NCI-H2196 treated with DMSO at 0.1 percent for 48 hours (cell line): ENCODE measurements around the gene TSPEAR.

ENCODE experiments used
- DNase-seq: peaks from one replicate; lab custom pipeline; 2025; ENCODE audit not compliant: unreplicated experiment; lab: John Stamatoyannopoulos, UW

TSPEAR gene

DNA sequence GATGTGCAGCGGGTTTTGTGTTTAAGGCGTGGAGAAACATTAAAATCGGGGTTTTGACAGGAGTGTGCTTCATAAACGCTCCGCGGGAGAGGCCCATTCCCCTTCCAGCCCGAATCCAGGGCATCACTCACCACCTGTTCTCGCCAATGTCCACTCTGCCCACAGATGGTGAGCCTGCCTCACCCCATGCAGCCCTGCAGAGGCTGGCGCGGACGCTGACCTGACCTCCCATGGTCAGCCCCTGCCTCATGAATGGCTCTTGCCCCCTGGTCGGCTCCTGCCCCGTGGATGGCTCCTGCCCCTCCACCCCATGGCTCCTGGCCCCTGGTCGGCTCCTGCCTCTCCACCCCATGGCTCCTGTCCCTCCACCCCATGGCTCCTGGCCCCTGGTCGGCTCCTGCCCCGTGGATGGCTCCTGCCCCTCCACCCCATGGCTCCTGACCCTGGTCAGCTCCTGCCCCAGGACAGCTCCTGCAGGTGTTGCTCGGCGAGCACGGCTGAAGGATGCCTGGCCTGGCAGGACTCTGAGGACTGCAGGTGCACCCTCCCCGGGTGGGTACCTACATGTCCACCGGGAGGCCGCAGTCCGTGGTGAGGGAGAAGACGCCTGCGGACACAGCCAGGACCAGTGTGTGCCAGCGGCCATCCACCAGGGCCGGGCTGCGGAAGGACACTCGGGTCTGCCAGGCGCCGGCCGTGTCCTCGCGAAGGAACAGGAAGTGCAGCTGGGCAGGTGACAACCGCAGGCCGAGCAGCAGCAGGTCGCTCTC, 178.1 kb downstream of the TSPEAR start:
- no peak for DNase-seq

DNA sequence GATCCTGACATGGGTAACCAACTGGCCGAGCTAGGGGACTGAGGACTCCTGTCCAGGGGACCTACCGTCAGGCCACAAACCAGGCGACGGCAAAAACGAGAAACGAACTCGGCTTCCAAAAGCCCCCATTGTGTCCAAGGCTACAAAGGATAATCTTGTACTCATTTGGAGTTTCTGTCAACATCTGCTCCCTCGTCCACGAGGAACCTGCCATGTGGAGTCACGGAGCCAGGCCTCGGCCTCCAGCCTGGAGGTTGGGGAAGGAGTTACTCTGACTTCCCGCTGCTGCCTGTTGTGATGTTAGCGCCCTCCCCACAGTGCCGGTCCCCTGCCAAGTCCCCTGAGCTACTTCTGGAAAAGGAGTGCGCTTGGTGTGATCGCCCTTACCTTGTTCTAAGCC, 178.7 kb downstream of the TSPEAR start:
- DNase-seq: no peak

DNA sequence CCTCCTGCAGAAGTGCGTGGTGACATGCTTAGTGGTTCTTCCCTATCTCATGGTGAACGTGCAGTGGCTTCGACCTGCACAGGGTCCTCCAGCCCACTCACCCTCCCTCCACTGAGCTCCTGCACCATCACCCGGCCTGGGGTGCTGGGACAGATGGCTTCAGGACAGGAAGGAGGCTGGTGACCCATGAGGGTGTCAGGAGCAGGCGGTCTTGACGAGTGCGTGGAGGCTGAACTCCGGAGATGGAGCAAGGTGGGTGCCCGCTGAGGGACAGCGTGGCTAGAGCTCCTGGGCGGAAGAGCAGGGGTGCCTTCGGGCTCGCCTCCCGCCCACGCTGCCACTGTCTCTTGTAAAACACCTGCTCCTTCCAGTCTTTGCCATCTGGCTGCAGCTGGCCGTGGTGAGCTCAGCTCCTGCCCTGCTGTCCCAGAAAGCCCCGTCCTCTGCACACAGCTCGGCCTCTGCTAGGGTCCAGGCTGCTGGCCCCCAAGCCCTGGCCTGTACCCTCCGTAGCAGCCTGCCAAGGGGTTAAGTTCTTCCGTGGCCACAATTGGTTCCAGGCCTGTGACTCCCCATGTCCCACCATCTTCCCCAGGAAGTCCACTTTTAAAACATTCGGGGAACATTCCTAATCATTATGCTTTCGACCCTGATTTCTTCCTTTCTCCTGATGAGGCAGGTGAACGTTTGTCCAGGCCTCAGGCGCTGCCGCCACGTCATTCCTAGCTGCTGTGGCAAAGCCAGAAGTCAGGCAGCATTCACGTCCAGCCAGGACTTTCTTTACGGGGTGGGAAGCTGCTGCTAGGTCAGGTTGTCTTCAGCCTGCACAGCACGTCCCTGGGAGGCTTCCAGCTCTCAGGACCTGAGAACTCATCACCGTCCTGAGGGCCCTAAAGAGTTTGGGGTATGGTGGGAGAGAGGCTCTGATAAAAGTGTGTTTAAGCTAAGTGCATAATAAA, 179.5 kb downstream of the TSPEAR start:
- DNase-seq: no peak

DNA sequence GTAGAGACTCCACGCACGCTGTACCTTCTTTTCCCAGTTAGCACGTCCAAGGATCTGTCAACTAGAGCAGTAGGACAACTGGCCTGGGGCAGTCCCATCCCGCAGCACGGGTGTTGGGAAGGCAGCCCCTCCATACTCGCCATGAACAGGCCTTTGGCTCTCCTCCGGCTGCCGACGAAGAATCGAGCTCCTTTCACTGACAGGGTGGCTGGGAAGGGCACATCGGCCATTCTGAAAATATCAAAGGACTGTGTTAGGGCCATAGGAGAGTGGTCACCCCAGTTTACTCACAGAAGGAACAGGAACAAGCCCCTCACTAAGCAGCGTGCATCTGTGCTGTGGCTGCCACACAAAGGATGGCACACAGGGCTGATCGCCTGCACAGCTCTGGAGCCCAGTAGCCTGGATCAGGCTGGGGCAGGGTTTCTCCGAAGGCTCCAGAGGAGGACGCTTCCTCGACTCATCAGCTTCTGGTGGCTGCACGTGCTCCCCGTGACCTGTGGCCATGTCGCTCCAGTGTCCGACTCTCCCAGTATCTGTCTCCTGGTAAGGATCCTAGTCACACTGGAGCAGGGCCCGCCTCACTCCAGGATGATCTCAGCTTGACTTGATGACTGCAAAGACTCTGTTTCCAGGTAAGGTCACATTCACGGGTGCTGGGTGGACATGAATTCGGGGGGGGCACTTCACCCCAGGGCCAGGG, 180.3 kb downstream of the TSPEAR start:
- DNase-seq: no peak

DNA sequence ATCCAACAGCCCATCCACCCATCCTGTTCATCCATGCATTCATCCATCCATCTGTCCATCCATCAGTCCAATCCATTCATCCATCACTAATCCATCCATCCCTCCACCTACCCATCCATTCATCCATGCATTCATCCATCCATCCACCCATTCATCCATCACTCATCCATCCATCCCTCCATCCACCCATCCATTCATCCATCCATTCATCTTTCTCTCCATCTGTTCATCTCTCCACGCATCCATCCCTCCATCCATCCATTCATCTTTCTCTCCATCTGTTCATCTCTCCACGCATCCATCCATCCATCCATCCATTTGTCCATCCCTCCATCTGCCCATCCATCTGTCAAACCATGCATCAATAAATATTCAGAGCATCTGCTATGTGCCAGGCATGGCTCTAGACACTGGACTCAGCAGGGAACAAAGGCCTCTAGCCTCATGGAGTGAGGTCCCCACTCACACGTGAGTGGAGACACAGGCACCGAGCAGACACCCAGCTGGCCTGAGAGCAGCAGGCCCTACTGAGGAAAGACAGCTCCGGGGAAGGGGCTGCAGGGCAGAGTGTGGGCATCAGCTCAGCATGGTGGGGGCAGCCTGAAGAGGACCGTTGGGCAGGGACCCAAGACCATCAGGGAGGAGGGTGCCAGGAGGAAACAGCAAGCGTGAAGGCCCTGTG, 181.0 kb downstream of the TSPEAR start:
- no peak for DNase-seq

DNA sequence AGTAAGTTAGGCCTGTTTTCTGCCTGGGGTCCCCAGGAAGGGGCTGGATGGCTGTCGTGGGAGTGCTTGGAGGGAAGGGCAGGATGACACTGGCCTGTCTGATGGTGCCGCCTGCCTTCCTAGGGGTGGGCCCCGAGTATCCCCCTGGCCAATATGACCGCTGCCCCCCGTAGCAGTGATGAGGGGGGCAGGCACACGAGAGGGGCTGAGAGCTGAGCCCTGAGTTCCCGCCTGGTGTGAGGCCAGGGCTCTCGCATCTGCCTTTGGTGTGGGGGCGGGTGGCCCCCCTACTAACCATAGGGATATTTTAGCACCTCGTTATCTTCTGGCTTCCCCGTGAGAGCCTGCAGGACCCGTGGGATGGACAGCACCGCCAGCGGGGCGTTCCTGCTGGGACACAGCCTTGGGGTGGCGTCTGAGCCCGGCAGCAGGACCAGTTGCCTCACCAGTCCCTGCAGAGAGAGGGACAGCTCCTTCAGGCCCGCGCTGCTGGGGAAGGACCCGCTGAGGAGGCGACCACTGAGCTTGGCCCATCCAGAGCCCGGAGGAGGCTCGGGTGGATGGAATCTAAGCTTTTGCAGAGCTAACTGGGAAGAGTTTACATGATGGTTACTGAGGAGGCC, 181.8 kb downstream of the TSPEAR start:
- no peak for DNase-seq

DNA sequence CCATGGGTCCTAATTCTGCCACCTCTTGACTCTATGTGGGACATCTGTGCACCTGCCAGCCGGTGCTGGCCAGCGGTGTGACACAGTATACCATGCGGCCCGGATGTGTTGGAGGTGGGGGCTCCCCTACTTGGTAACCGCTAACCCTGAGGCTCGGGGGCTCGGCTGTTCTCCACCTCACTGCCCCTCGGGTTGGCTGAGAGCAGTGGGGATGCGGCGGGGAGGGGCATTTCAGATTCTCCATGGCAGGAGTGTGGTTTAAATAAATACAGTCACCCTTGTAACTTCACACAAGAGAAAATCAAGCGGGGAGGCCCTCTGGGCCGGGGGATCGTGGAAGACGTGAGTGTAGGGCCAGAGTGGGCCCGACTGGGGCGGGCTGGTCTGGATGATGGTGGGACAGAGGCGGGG, 182.4 kb downstream of the TSPEAR start:
- DNase-seq: no peak

DNA sequence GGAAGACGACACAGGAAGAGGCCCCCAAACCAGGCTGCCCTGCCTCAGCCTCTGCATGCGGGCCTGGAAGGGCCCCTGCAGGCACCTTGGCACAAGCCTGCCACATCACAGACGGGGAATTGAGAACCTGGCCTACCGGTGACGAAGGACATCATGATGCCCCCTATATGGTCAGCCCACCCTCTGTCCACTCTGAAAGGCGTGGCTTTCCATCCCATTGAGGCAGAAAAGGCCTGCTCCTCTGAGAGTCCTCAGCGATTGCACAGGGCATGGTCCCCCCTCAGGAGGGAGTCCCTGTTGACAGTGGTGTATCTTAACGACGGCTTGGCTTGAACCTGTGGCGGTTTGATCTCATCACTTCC, 182.8 kb downstream of the TSPEAR start:
- DNase-seq: no peak

DNA sequence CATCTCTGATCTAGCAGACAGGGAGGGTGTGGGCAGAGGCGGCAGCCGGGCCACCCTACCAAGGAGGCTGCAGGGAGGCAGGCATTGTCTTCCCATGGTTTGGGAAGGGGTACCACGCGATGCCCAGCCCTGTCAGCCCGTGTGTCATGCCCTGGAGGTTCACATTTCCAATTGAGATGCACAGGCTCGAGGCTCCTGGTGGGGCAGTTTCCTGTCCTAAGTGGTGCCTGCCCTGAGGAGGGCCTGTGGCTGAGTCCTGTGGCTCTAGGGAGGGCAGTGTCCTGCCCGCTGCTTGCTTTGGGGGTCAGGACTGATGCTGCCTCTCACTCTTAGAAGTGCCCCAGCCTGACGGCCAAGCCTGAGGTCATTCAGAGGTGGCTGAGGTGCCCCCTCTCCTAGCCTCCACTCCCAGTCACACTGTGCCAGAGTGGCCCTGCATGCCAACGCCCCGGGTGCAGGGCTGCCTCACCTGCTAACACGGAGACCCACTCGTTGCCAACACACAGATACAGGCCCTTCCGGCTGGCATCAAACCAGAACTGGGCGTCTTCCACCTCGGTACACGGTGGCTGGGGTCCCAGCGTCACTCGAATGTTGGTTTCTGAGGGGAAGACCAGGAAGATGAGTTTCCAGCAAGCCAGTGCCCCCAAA, 183.3 kb downstream of the TSPEAR start:
- DNase-seq: no peak

DNA sequence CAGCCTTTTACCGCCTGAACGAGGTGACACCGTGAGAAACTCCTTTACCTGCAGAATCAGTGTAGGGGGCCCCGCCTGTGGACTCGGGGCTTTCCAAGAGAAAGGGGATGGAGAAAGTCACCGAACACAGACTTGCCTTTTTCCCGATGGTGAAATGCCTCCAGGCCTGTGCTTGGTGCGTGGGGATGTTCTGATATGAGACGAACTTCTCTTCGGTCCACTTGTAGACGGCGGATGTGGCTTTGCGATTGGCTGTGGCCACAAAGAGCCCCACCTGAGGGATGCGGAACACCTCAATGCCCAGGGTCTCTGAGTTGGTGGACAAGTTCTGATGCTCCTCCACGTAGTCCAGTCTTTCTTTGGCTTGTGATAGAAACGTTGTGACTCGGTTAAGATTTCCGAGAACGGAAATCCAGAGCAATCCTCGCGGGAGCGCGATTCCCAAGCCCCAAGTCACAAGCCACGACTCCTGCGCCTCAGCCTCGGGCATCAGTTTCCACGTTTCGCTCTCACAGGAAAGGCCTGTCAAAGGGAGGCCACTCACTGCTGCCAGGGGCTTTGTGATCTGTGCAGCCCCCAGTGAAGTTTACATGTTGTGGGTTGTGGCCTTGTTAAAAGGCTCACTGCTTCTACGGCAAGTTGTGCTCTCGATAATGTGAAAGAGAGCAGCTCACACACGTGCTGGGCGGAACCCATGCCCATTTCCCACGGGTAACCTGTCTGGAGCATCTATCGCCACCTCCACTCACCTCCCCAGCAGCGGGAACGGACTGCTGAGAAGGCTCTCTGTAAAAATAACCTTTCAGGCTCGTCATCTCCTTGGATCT, 184.0 kb downstream of the TSPEAR start:
- DNase-seq: no peak

DNA sequence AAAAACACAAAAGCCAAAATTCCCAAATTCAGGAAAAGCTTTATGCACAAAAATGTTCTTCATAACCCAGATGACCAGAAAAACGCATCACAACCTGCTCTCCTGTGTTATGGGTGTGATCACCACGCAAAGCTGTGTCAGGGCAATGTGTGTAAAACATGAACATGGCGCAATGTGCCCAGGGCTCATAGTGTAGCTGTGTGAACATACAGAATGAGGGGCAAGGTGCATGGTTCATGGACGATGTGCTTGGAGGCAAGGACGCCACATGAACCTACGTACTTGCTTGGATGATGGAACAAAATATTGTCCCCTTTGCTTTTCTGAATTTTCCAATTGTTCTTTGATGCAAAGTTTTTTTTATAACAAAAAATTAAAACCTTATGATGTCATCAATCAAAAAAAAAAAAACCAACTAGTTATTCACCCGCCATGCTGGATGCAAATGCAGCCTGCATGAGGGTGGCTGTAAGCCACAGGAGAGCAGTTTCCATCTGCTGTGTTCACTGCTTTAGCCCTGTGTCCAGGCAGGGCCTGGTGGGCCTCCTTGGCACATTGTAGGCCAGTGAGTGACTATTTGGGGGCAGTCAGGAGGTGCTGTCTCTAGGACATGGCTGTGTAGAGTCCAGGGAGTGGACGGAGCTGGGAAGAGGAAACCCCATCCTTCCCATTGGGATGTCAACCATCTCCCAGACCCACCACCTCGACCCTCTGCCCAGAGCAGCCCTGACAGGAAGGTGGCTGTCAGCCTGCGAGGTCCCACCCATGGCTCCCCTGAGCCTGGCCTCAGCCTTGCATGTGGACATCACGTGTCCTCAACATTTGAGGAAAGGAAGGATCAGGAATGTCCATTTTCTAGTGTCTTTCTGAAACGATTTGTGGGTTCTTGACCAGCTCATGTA, 185.0 kb downstream of the TSPEAR start:
- DNase-seq: no peak

DNA sequence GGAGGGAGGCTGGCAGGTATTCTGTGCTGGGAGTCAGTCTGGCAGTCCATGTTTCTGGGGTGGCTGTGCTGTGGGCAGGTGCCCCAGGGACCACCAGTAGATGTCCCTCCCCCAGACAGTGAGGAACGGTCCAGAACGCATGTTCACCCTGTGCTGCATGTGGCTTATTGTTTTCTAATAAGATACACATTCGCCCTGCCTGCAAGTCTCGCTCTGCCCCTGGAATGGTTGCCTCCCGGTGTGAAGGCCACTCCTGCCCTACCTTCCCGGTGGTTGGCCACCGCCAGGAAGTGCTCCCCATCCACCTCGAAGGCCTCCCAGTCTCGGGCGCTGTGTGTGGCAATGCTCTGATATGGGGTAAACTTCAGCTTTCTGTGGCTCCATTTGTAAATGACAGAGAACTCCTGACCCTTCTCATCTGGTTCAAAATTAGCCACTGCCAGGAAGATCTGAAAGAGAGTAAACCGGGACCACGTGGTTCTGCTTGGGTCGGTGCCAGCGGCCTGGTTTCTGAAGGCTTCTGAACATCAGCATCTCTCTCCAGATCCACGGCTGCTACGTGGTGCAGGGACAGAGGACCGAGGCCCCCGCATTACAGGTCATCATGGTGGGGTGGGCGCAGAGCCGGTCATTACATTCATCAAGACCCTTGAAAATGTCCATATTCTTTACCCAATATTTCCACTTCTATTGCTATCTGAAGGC, 185.8 kb downstream of the TSPEAR start:
- DNase-seq: no peak

DNA sequence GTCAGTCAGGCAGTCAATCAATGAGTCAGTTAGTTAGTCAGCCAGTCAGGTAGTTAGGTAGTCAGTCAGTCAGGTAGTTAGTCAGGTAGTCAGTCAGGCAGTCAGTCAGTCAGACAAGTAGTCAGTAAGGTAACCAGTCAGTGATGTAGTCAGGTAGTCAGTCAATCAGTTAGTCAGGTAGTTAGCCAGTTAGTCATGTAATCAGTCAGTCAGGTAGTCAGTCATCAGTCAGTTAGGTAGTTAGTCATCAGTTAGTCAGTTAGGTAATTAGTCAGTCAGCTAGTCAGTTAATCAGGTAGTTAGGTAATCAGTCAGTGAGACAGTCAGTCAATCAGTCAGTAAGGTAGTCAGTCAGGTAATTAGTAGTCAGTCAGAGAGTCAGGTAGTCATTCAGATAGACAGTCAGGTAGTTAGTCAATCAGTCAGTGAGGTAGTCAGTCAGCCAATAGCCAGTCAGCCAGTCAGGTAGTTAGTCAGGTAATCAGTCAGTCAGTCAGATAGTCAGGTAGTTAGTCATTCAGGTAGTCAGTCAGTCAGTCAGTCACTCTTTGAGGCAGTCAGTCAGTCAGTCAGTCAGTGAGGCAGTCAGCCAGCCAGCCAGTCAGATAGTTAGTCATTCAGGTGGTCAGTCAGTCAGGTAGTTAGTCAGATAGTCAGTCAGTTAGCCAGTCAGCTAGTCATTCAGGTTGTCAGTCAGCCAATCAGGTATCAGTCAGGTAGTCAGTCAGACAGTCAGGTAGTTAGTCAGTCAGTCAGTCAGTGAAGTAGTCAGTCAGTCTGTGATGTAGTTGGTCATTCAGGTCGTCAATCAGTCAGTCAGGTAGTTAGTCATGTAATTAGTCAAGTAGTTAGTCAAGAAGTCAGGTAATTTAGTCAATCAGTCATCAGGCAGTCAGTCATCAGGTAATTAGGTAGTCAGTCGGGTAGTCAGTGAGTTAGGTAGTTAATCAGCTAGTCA, 186.7 kb downstream of the TSPEAR start:
- no peak for DNase-seq

DNA sequence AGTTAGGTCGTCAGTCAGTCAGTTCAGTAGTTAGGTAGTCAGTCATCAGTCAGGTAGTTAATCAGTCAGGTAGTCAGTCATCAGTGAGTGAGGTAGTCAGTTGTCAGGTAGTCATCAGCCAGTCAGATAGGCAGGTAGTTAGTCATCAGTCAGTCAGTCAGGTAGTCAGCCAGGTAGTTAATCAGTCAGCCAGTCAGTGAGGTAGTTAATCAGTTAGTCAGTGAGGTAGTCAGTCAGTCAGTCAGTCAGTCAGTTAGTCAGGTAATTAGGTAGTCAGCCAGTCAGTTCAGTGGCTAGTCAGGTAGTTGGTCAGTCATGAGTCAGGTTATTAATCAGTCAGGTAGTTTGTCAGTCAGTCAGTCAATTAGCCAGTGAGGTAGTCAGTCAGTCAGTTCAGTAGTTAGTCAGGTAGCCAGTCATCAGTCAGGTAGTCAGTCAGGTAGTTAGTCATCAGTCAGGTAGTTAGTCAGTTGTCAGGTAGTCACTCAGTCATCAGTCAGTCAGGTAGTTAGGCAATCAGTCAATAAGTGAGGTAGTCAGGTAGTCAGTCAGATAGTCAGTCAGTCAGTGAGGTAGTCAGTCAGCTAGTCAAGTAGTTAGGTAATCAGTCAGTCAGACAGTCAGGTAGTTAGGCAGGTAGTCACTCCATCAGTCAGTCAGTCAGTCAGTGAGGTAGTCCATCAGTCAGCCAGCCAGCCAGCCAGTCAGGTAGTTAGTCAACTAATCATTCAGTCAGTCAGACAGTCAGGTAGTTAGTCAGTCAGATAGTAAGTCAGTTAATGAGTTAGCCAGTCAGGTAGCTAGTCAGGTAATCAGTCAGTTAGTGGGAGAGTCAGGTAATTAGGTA, 187.6 kb downstream of the TSPEAR start:
- DNase-seq: no peak

DNA sequence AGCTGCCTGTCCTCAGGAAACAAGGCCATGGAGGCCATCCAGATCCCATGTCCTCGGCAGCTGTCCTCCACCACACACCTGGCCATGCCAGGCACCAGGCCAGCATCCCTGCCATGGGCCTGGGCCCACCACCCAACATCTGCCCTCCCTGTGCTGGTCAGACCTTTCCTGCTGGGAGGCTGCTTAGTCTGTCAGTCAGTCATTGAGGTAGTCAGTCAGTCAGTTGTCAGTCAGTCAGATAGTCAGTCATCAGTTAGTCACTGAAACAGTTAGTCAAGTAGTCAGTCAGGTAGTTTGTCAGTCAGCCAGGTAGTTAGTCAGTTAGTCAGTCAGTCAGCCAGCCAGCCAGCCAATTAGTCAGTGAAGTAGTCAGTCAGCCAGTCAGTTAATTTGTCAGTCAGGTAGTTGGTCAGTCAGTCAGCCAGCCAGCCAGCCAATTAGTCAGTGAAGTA, 188.6 kb downstream of the TSPEAR start:
- DNase-seq: no peak
